GM23248 (cell line): ENCODE data around the gene DAB1. TPM values are rescaled to one million over a fixed set of nuclear protein-coding genes. Genes with fewer than 3 reads are reported as not detected.

Source experiments
- DNase-seq: peaks from one replicate; pipeline ENCODE4 v3.0.0-alpha.2; 2015
- H2AFZ ChIP-seq: fragments of 200-600 bp; sonication (generic); 2 replicates; pipeline ENCODE4 v1.6.1; 2016; ENCODE audit warnings: antibody characterized with exemption
- H3F3A ChIP-seq: fragments of 200-600 bp; sonication (generic); 2 replicates; pipeline ENCODE4 v1.6.1; 2016; ENCODE audit warnings: mild to moderate bottlenecking, antibody characterized with exemption, mixed run types; ENCODE audit not compliant: insufficient read depth
- H3K27ac ChIP-seq: fragments of 200-600 bp; sonication (generic); 2 replicates; pipeline ENCODE4 v1.5.1; 2016; ENCODE audit warnings: mild to moderate bottlenecking
- H3K27me3 ChIP-seq: fragments of 200-600 bp; sonication (generic); replicated peaks from 2 replicates; pipeline ENCODE4 v1.6.1; 2016; ENCODE audit warnings: mild to moderate bottlenecking; ENCODE audit not compliant: insufficient read depth
- H3K36me3 ChIP-seq: fragments of 200-600 bp; sonication (generic); 2 replicates; pipeline ENCODE4 v1.6.1; 2016; ENCODE audit warnings: low read depth, mild to moderate bottlenecking
- H3K4me1 ChIP-seq: fragments of 200-600 bp; sonication (generic); 2 replicates; pipeline ENCODE4 v1.6.1; 2016; ENCODE audit warnings: mild to moderate bottlenecking; ENCODE audit not compliant: insufficient read depth
- H3K4me2 ChIP-seq: fragments of 200-600 bp; sonication (generic); one replicate; pipeline ENCODE4 v1.6.1; 2016; ENCODE audit warnings: mild to moderate bottlenecking; ENCODE audit not compliant: unreplicated experiment
- H3K4me3 ChIP-seq: fragments of 200-600 bp; sonication (generic); 2 replicates; pipeline ENCODE4 v1.5.1; 2016; ENCODE audit warnings: mild to moderate bottlenecking
- H3K79me2 ChIP-seq: fragments of 200-600 bp; sonication (generic); 2 replicates; pipeline ENCODE4 v1.6.1; 2016; ENCODE audit warnings: mild to moderate bottlenecking; ENCODE audit not compliant: insufficient read depth
- H3K9ac ChIP-seq: fragments of 200-600 bp; sonication (generic); 2 replicates; pipeline ENCODE4 v1.6.1; 2016; ENCODE audit warnings: mild to moderate bottlenecking
- H3K9me2 ChIP-seq: fragments of 200-600 bp; sonication (generic); 2 replicates; pipeline ENCODE4 v1.6.1; 2016; ENCODE audit warnings: mixed run types, mild to moderate bottlenecking, moderate library complexity; ENCODE audit not compliant: insufficient read depth
- H3K9me3 ChIP-seq: fragments of 200-600 bp; sonication (generic); one replicate; pipeline ENCODE4 v1.6.1; 2017; ENCODE audit warnings: low read depth
- H4K20me1 ChIP-seq: fragments of 200-600 bp; sonication (generic); 2 replicates; pipeline ENCODE4 v1.6.0; 2016; ENCODE audit not compliant: insufficient read depth
- EZH2 ChIP-seq: fragments of 200-600 bp; sonication (generic); IDR thresholded peaks from 2 replicates; pipeline ENCODE4 v1.6.1; 2018; ENCODE audit warnings: antibody characterized with exemption, mild to moderate bottlenecking; ENCODE audit not compliant: insufficient read depth, poor library complexity, severe bottlenecking
- EZH2phosphoT487 ChIP-seq: fragments of 200-600 bp; sonication (generic); IDR thresholded peaks from 2 replicates; pipeline ENCODE4 v1.6.1; 2018; ENCODE audit warnings: antibody characterized with exemption, moderate library complexity, mild to moderate bottlenecking, low read depth; ENCODE audit not compliant: insufficient read depth
- WGBS, 2 experiments: methylation state at CpG; one replicate each; pipeline ENCODE4 v1.1.6; 2015 to 2017; ENCODE audit warnings: low lambda C conversion rate in 2 of 2, low coverage in 1 of 2; ENCODE audit errors: missing lambda C conversion rate in 2 of 2; 5-methylcytosine and 5-hydroxymethylcytosine counted together
- in situ Hi-C: fragments of 300-500 bp; cut with MboI; formaldehyde crosslinking; loops from 2 replicates; pipeline ENCODE4 v1.15.0; 2020
- polyA plus RNA-seq: library from polyadenylated mRNA; unstranded; fragments of >200 nt; fragmentation: Nextera tagmentation; extraction: Ambion mirVana; gene quantifications from 2 replicates; pipeline ENCODE4 v1.2.1, GENCODE V29; 2016
- total RNA-seq: library from RNA; depleted of rRNA; stranded (reverse); fragments of >200 nt; shearing (Covaris generic); gene quantifications from 2 replicates; pipeline ENCODE4 v1.2.3, GENCODE V29; 2014

DAB1 gene
- total and polyA plus RNA-seq, 2 experiments from 2014 or later: 0.11 to 0.39 TPM

- Histone ChIP-seq H3K27me3 (no peaks in the 10 kb centered on the region), H3K4me3 (no peak overlapping the region), H3K36me3 (no peaks in the 10 kb centered on the region), H4K20me1 (no peaks in the 10 kb centered on the region), H3K4me2 (no peak overlapping the region), H3K27ac (no peak overlapping the region), H3K9ac (no peak overlapping the region), H3F3A (peaks cover 14% of the 10 kb centered on the region; the same call in 1 of the 2 replicates), H3K9me2 (no peaks in the 10 kb centered on the region), H2AFZ (no peak overlapping the region), H3K9me3 (no peaks in the 10 kb centered on the region), H3K79me2 (no peaks in the 10 kb centered on the region), H3K4me1 (peaks cover 10% of the 10 kb centered on the region; the same call in 1 of the 2 replicates)
- WGBS, 2 experiments: 67 to 68% methylated on average over 6 of the region's 6 CpGs
- in situ Hi-C loops: no loop called here
- DNase-seq: no peak
- TF ChIP-seq EZH2phosphoT487: no peak
- no peak for TF ChIP-seq EZH2
Measured at GRCh38 chr1:57058652-57059501, 365.0 kb downstream of the DAB1 start.

GRCh38 chr1:57048856-57049255, 375.0 kb downstream of the DAB1 start:
- WGBS, 2 experiments: 35 to 38% methylated on average over 9 of the region's 9 CpGs
- H3K9ac ChIP-seq: no peak overlapping the region
- no peak for DNase-seq
- no peaks in the 10 kb centered on the region for H3K4me1 ChIP-seq
- in situ Hi-C loops: no loop called here
- H3K79me2 ChIP-seq: no peaks in the 10 kb centered on the region
- H4K20me1 ChIP-seq: no peaks in the 10 kb centered on the region
- no peak overlapping the region for H3K4me3 ChIP-seq
- H3K9me3 ChIP-seq: no peaks in the 10 kb centered on the region
- H3K36me3 ChIP-seq: no peaks in the 10 kb centered on the region
- no peaks in the 10 kb centered on the region for H3K9me2 ChIP-seq
- H3K27me3 ChIP-seq: no peaks in the 10 kb centered on the region; the same call in 1 of the 2 replicates
- no peak overlapping the region for H3K27ac ChIP-seq
- no peak overlapping the region for H2AFZ ChIP-seq
- H3K4me2 ChIP-seq: no peak overlapping the region
- no peak for TF ChIP-seq EZH2phosphoT487
- no peak for TF ChIP-seq EZH2
- no peaks in the 10 kb centered on the region for H3F3A ChIP-seq

DNA sequence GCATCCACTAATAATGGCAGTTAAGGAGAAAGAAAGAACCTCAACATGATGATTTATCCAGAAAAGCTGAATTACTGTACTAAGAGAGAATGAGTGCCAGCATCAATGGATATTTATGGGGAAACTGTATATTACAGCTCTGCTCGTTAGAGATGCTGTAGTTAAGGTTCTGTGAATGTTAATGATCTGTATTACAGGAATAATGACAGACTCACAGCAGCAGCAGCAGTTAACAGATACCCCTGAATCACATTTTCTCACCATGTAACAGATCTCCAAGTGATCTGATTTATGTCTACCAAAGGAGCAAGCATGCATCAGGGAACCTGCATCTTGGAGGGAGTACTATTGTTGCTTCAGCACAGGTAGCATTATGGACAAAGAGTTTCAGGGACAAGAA, 377.4 kb downstream of the DAB1 start:
- H3K9me3 ChIP-seq: no peaks in the 10 kb centered on the region
- H4K20me1 ChIP-seq: no peaks in the 10 kb centered on the region
- no peak overlapping the region for H3K4me3 ChIP-seq
- no peak overlapping the region for H2AFZ ChIP-seq
- no peaks in the 10 kb centered on the region for H3K4me1 ChIP-seq
- DNase-seq: no peak
- no peaks in the 10 kb centered on the region for H3K36me3 ChIP-seq
- 0 to 10% methylated on average over 1 of the region's 1 CpG for WGBS, 2 experiments
- no peak overlapping the region for H3K4me2 ChIP-seq
- TF ChIP-seq EZH2phosphoT487 (no peak), EZH2 (no peak)
- H3K9ac ChIP-seq: no peak overlapping the region
- no peaks in the 10 kb centered on the region for H3F3A ChIP-seq
- in situ Hi-C loops: no loop called here
- no peaks in the 10 kb centered on the region; the same call in 1 of the 2 replicates for H3K27me3 ChIP-seq
- H3K27ac ChIP-seq: no peak overlapping the region
- H3K79me2 ChIP-seq: no peaks in the 10 kb centered on the region
- H3K9me2 ChIP-seq: no peaks in the 10 kb centered on the region

GRCh38 chr1:57041901-57042300, 382.0 kb downstream of the DAB1 start:
- no peak for TF ChIP-seq EZH2
- 34 to 41% methylated on average over 3 of the region's 3 CpGs for WGBS, 2 experiments
- Histone ChIP-seq H3K4me3 (no peak overlapping the region), H3K27me3 (no peaks in the 10 kb centered on the region), H3K9me3 (no peaks in the 10 kb centered on the region), H3F3A (no peaks in the 10 kb centered on the region), H3K4me2 (no peak overlapping the region), H3K27ac (no peak overlapping the region), H3K9ac (no peak overlapping the region), H3K79me2 (no peaks in the 10 kb centered on the region), H3K36me3 (no peaks in the 10 kb centered on the region), H4K20me1 (no peaks in the 10 kb centered on the region), H3K4me1 (no peaks in the 10 kb centered on the region), H3K9me2 (no peaks in the 10 kb centered on the region), H2AFZ (no peak overlapping the region)
- in situ Hi-C loops: no loop called here
- DNase-seq: peak; percentile 9
